Subcutaneous adipose tissue (tissue), 4 donors: ENCODE measurements around the gene FIGNL2. TPM values are rescaled to one million over a fixed set of nuclear protein-coding genes. Genes with fewer than 3 reads are reported as not detected.

Experiments
- CTCF ChIP-seq: fragments of 450-650 bp; IDR thresholded peaks from one replicate; pipeline ENCODE4 v1.5.1; 2016; ENCODE audit warnings: low read depth, mild to moderate bottlenecking, control low read depth, antibody characterized with exemption, moderate library complexity
- total RNA-seq, 4 donors: library from RNA; depleted of rRNA; stranded (reverse); fragments of >200 nt; gene quantifications; one replicate each; pipeline ENCODE4 v1.1.0, GENCODE V29; 2016

FIGNL2 gene
- total RNA-seq, 4 donors from 2014 or later, result 0.16 to 1.1 (median 0.37) TPM

- TF ChIP-seq CTCF, result no peak
These were observed 47.5 kb downstream of the FIGNL2 start for GRCh38 chr12:51801027-51801426.

GRCh38 chr12:51798501-51798900, 50.0 kb downstream of the FIGNL2 start:
- no peak for TF ChIP-seq CTCF

GRCh38 chr12:51797301-51797700, 51.2 kb downstream of the FIGNL2 start:
- no peak for TF ChIP-seq CTCF

- TF ChIP-seq CTCF, result no peak
These were observed 55.3 kb downstream of the FIGNL2 start for GRCh38 chr12:51793201-51793600.

GRCh38 chr12:51792417-51792816, 56.1 kb downstream of the FIGNL2 start:
- no peak for TF ChIP-seq CTCF

GRCh38 chr12:51788876-51789275, 59.6 kb downstream of the FIGNL2 start:
- no peak for TF ChIP-seq CTCF

DNA sequence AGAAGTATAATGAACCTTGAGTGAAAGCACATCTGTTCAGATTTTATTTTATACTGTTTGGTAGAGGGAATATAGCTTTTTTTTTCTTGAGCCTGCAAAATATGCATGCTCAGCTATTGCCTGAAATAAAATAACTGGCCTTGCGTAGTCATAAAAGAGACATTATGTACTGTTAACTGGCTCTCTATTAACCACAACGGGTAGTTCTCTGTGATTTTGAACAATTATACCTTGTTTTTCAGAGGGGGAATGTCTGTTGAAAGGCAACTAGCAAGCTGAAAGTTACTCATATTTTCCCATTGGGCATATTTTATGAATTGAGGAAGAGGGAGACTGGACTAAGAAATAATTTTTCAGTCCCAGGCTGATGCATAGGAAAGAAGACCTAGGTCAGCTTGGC, 62.6 kb downstream of the FIGNL2 start:
- no peak for TF ChIP-seq CTCF
